Measurements from ENCODE around the gene NAV2. TPM values are rescaled to one million over a fixed set of nuclear protein-coding genes. Genes with fewer than 3 reads are reported as not detected.

NAV2 gene
- total and polyA plus RNA-seq, 9 donors = 25.7 to 70.6 (median 46.1) TPM

GRCh38 chr11:20159466-20160381 is 447.1 kb downstream of the NAV2 start:
- H3K9me3 ChIP-seq (replicated peaks; ENCODE audit: control insufficient read depth, low read depth, low read length) = no peaks in the 10 kb centered on the region
- H3K27ac ChIP-seq (ENCODE audit: low read length) = peak overlapping the region; percentile 49
- no peak for DNase-seq
- no peaks in the 10 kb centered on the region for H3K36me3 ChIP-seq (ENCODE audit: control insufficient read depth, insufficient read depth, low read length)
- H3K4me3 ChIP-seq (ENCODE audit: low read length) = peak overlapping the region; percentile 42
- WGBS (ENCODE audit: insufficient coverage) = 1% methylated on average over 50 of the region's 65 CpGs
- peaks cover 88% of the 10 kb centered on the region for H3K27me3 ChIP-seq (ENCODE audit: control insufficient read depth, insufficient read depth, low read length)
- peaks cover 26% of the 10 kb centered on the region for H3K4me1 ChIP-seq (ENCODE audit: control insufficient read depth, insufficient read depth, low read length)

GRCh38 chr11:20160425-20161229 is 448.0 kb downstream of the NAV2 start, which contains the start of gene DBX1:
Gene DBX1, minus strand, starts transcription at chr11:20160475. Its CDS starts 151 bp downstream, at chr11:20160324.
- no peaks in the 10 kb centered on the region for H3K9me3 ChIP-seq (replicated peaks; ENCODE audit: control insufficient read depth, low read depth, low read length)
- H3K4me3 ChIP-seq (ENCODE audit: low read length) = peak within 1 kb of the TSS; percentile 42
- WGBS (ENCODE audit: insufficient coverage) = 0% methylated on average over 4 of the region's 30 CpGs
- peak; percentile 55 for DNase-seq
- H3K27ac ChIP-seq (ENCODE audit: low read length) = peak within 1 kb of the TSS; percentile 80
- H3K36me3 ChIP-seq (ENCODE audit: control insufficient read depth, insufficient read depth, low read length) = no peaks in the 10 kb centered on the region
- peaks cover 90% of the 10 kb centered on the region for H3K27me3 ChIP-seq (ENCODE audit: control insufficient read depth, insufficient read depth, low read length)
- peaks cover 31% of the 10 kb centered on the region for H3K4me1 ChIP-seq (ENCODE audit: control insufficient read depth, insufficient read depth, low read length)

GRCh38 chr11:20161230-20161918 is 448.7 kb downstream of the NAV2 start:
- no peaks in the 10 kb centered on the region for H3K36me3 ChIP-seq (ENCODE audit: control insufficient read depth, insufficient read depth, low read length)
- H3K27me3 ChIP-seq (ENCODE audit: control insufficient read depth, insufficient read depth, low read length) = peaks cover 85% of the 10 kb centered on the region
- peaks cover 29% of the 10 kb centered on the region for H3K4me1 ChIP-seq (ENCODE audit: control insufficient read depth, insufficient read depth, low read length)
- H3K4me3 ChIP-seq (ENCODE audit: low read length) = peak overlapping the region; percentile 38
- peak; percentile 51 for DNase-seq
- H3K27ac ChIP-seq (ENCODE audit: low read length) = peak overlapping the region; percentile 80
- WGBS (ENCODE audit: insufficient coverage) = under 1% methylated on average over 20 of the region's 29 CpGs
- H3K9me3 ChIP-seq (replicated peaks; ENCODE audit: control insufficient read depth, low read depth, low read length) = no peaks in the 10 kb centered on the region

GRCh38 chr11:20161923-20162744 is 449.5 kb downstream of the NAV2 start:
- Histone ChIP-seq H3K4me1 (ENCODE audit: control insufficient read depth, insufficient read depth, low read length) (peaks cover 21% of the 10 kb centered on the region), H3K9me3 (replicated peaks; ENCODE audit: control insufficient read depth, low read depth, low read length) (no peaks in the 10 kb centered on the region), H3K36me3 (ENCODE audit: control insufficient read depth, insufficient read depth, low read length) (no peaks in the 10 kb centered on the region), H3K27ac (ENCODE audit: low read length) (peak overlapping the region; percentile 80), H3K27me3 (ENCODE audit: control insufficient read depth, insufficient read depth, low read length) (peaks cover 78% of the 10 kb centered on the region), H3K4me3 (ENCODE audit: low read length) (peak overlapping the region; percentile 38)
- 2% methylated on average over 9 of the region's 24 CpGs for WGBS (ENCODE audit: insufficient coverage)
- DNase-seq = peak; percentile 32

- peak overlapping the region; percentile 53 for H3K4me3 ChIP-seq (ENCODE audit: low read length)
- H3K27ac ChIP-seq (ENCODE audit: low read length) = peak overlapping the region; percentile 81
- peak; percentile 48 for DNase-seq
- no peaks in the 10 kb centered on the region for H3K9me3 ChIP-seq (replicated peaks; ENCODE audit: control insufficient read depth, low read depth, low read length)
- 1% methylated on average over 55 of the region's 61 CpGs for WGBS (ENCODE audit: insufficient coverage)
- no peaks in the 10 kb centered on the region for H3K36me3 ChIP-seq (ENCODE audit: control insufficient read depth, insufficient read depth, low read length)
- H3K4me1 ChIP-seq (ENCODE audit: control insufficient read depth, insufficient read depth, low read length) = peaks cover 20% of the 10 kb centered on the region
- peaks cover 77% of the 10 kb centered on the region for H3K27me3 ChIP-seq (ENCODE audit: control insufficient read depth, insufficient read depth, low read length)
Observed at GRCh38 chr11:20162824-20163782, 450.5 kb downstream of the NAV2 start.

- peak; percentile 77 for DNase-seq
- Histone ChIP-seq H3K36me3 (ENCODE audit: control insufficient read depth, insufficient read depth, low read length) (no peaks in the 10 kb centered on the region), H3K4me1 (ENCODE audit: control insufficient read depth, insufficient read depth, low read length) (peaks cover 18% of the 10 kb centered on the region), H3K27me3 (ENCODE audit: control insufficient read depth, insufficient read depth, low read length) (peaks cover 69% of the 10 kb centered on the region), H3K9me3 (replicated peaks; ENCODE audit: control insufficient read depth, low read depth, low read length) (no peaks in the 10 kb centered on the region), H3K4me3 (ENCODE audit: low read length) (peak overlapping the region; percentile 53), H3K27ac (ENCODE audit: low read length) (peak overlapping the region; percentile 81)
- 8% methylated on average over 4 of the region's 26 CpGs for WGBS (ENCODE audit: insufficient coverage)
Observed at GRCh38 chr11:20163783-20164481, 451.3 kb downstream of the NAV2 start.
